ENCODE results near the gene IQCN.

DNA sequence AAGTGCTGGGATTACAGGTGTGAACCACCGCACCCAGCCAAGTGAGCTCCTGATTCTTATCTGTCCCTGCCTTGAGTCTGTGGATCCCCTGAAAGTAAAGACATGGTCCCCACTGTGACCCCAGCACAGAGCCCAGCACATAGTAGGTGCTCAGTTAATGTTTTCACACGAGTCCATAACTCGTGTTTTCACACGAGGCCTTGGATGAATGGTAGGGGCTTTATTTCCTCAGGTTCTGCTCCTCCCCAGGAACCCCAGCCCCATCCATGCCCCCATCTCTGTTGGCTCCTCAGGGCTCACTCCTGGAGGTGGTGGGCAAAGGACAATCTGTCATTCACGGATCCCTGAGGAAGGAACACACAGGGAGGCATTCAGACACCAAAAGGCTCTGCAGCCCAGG is 24.4 kb downstream of the IQCN start:
- TF ChIP-seq EP300 (IDR thresholded peaks at IDR 0.05; ENCODE audit: borderline replicate concordance) (no peak), TAF1 (IDR thresholded peaks at IDR 0.05; ENCODE audit: low read depth) (no peak), TEAD4 (IDR thresholded peaks at IDR 0.05) (no peak)
- TF ChIP-seq, protein P1, sequence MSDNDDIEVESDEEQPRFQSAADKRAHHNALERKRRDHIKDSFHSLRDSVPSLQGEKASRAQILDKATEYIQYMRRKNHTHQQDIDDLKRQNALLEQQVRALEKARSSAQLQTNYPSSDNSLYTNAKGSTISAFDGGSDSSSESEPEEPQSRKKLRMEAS (IDR thresholded peaks at IDR 0.05), result no peak
